Cardiac fibroblast (primary cell): ENCODE results near the gene HSPH1.
"Not testable (repeated sequence)": the region's sequence is repeated elsewhere in the genome, so short reads cannot be mapped to it uniquely, and the experiment has no call there.

Source experiments
- DNase-seq, 2 donors: peaks; one replicate each; pipeline versions ENCODE4 v3.0.0 to v3.0.0-alpha.2; 2010; ENCODE audit warnings: low read depth in 2 of 2
- H3K4me3 ChIP-seq, 2 donors: replicated peaks in 1 of 2; 1 replicate in 1 of 2; 2 replicates in 1 of 2; pipeline ENCODE4 v1.5.1; 2011; ENCODE audit warnings: low read depth in 2 of 2, low read length in 2 of 2, mild to moderate bottlenecking in 2 of 2, moderate library complexity in 1 of 2
- TF ChIP-seq, protein P1 (sequence below): IDR thresholded peaks from one replicate; pipeline ENCODE4 v1.5.1; 2011; ENCODE audit warnings: low read depth, mild to moderate bottlenecking, low read length, inconsistent platforms

HSPH1 gene

GRCh38 chr13:31102905-31103304 is 58.8 kb downstream of the HSPH1 start:
- H3K4me3 ChIP-seq = no peak overlapping the region
- DNase-seq = no peak
- TF ChIP-seq, protein P1, sequence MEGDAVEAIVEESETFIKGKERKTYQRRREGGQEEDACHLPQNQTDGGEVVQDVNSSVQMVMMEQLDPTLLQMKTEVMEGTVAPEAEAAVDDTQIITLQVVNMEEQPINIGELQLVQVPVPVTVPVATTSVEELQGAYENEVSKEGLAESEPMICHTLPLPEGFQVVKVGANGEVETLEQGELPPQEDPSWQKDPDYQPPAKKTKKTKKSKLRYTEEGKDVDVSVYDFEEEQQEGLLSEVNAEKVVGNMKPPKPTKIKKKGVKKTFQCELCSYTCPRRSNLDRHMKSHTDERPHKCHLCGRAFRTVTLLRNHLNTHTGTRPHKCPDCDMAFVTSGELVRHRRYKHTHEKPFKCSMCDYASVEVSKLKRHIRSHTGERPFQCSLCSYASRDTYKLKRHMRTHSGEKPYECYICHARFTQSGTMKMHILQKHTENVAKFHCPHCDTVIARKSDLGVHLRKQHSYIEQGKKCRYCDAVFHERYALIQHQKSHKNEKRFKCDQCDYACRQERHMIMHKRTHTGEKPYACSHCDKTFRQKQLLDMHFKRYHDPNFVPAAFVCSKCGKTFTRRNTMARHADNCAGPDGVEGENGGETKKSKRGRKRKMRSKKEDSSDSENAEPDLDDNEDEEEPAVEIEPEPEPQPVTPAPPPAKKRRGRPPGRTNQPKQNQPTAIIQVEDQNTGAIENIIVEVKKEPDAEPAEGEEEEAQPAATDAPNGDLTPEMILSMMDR = no peak

GRCh38 chr13:31101472-31102170 is 60.1 kb downstream of the HSPH1 start:
- no peak for DNase-seq
- TF ChIP-seq, protein P1 = no peak
- H3K4me3 ChIP-seq = no peak overlapping the region

- TF ChIP-seq, protein P1 = no peak
- H3K4me3 ChIP-seq = no peak overlapping the region
- DNase-seq = no peak
Observed at GRCh38 chr13:31100721-31101120, 61.0 kb downstream of the HSPH1 start.

GRCh38 chr13:31097911-31098434 is 63.7 kb downstream of the HSPH1 start:
- DNase-seq, H3K4me3 ChIP-seq: not testable (repeated sequence)

- TF ChIP-seq, protein P1 = no peak
- no peak for DNase-seq
Observed at GRCh38 chr13:31096654-31097302, 64.9 kb downstream of the HSPH1 start.

DNA sequence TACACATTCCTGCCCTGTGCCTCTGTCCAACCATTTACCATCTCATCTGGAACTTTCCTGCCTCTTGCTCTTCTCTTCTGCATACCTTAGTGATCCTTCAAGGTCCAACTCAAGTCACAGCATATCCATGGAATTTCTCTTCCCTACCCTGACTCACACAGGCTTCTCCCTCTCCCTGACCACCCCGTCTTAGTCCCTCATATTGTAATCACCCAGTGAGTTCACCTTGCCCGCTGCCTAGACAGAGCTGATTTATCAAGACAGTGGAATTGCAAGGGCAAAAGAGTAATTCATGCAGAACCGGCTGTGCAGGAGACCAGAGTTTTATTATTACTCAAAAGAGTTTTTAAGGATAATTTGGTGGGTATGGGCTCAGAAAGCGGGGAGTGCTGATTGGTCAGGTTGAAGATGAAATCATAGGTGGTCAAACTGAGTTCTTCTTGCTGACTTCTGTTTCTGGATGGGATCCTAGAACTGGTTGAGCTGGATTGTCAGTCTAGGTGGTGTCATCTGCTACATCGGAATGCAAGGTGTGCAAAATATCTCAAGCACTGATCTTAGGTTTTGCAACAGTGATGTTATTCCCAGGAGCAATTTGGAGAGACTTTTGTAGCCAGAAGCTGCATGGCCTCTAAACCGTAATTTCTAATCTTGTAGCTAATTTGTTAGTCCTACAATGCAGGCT is 67.2 kb downstream of the HSPH1 start:
- DNase-seq = no peak
- no peak overlapping the region for H3K4me3 ChIP-seq
- TF ChIP-seq, protein P1 = no peak

More at GRCh38 chr13:31096654-31097302, 64.9 kb downstream of the HSPH1 start:
- no peak overlapping the region for H3K4me3 ChIP-seq

- DNase-seq = no peak
- H3K4me3 ChIP-seq = no peak overlapping the region
- TF ChIP-seq, protein P1 = no peak
Observed at GRCh38 chr13:31093145-31093885, 68.4 kb downstream of the HSPH1 start.
